Endothelial cell (in vitro differentiated cells): Measurements from ENCODE around the gene CUX1. TPM values are rescaled to one million over a fixed set of nuclear protein-coding genes. Genes with fewer than 3 reads are reported as not detected.
A peak's percentile ranks its signal among the peaks of the same experiment; 100 is the strongest.

Experiments
- DNase-seq: peaks from one replicate; pipeline ENCODE4 v3.0.0; 2021; ENCODE audit warnings: low spot score
- H3K27ac Mint-ChIP-seq: one replicate; pipeline ENCODE4 v1.8.0; 2021; ENCODE audit warnings: mixed read lengths, inconsistent platforms; ENCODE audit not compliant: unreplicated experiment
- H3K27me3 Mint-ChIP-seq: one replicate; pipeline ENCODE4 v1.8.0; 2021; ENCODE audit warnings: mild to moderate bottlenecking, moderate library complexity, mixed read lengths, inconsistent platforms; ENCODE audit not compliant: unreplicated experiment
- H3K36me3 Mint-ChIP-seq: one replicate; pipeline ENCODE4 v1.8.0; 2021; ENCODE audit warnings: mild to moderate bottlenecking, low read depth, mixed read lengths, inconsistent platforms; ENCODE audit not compliant: unreplicated experiment
- H3K4me1 Mint-ChIP-seq: one replicate; pipeline ENCODE4 v1.8.0; 2021; ENCODE audit warnings: mild to moderate bottlenecking, mixed read lengths, inconsistent platforms; ENCODE audit not compliant: unreplicated experiment
- H3K4me3 Mint-ChIP-seq: one replicate; pipeline ENCODE4 v1.8.0; 2021; ENCODE audit warnings: mild to moderate bottlenecking, mixed read lengths, inconsistent platforms; ENCODE audit not compliant: unreplicated experiment
- H3K9me3 Mint-ChIP-seq: one replicate; pipeline ENCODE4 v1.8.0; 2021; ENCODE audit warnings: mixed read lengths, inconsistent platforms; ENCODE audit not compliant: unreplicated experiment
- CTCF ChIP-seq: fragments of 200-600 bp; sonication (generic); IDR thresholded peaks from one replicate; pipeline ENCODE4 v1.5.0; 2021; ENCODE audit warnings: antibody characterized with exemption; ENCODE audit not compliant: unreplicated experiment
- total RNA-seq: library from RNA; stranded (reverse); fragmentation: NEBNext Ultra II Directional; extraction: Animal tissue kit (Norgen Biotek cat#: 25700); gene quantifications from one replicate; pipeline ENCODE4 v1.2.1, GENCODE V29; 2021; ENCODE audit not compliant: unreplicated experiment

CUX1 gene
- total RNA-seq, 1 donor from 2014 or later, result 43.7 TPM

- no peaks in the 10 kb centered on the region for H3K9me3 Mint-ChIP-seq
- H3K36me3 Mint-ChIP-seq, result no peaks in the 10 kb centered on the region
- peaks cover 36% of the 10 kb centered on the region for H3K4me1 Mint-ChIP-seq
- no peak for TF ChIP-seq CTCF
- H3K27me3 Mint-ChIP-seq, result peaks cover 6% of the 10 kb centered on the region
- H3K4me3 Mint-ChIP-seq, result no peak overlapping the region
- no peak for DNase-seq
- no peak overlapping the region for H3K27ac Mint-ChIP-seq
These were observed 53.1 kb downstream of the CUX1 start for GRCh38 chr7:101870361-101871062.

DNA sequence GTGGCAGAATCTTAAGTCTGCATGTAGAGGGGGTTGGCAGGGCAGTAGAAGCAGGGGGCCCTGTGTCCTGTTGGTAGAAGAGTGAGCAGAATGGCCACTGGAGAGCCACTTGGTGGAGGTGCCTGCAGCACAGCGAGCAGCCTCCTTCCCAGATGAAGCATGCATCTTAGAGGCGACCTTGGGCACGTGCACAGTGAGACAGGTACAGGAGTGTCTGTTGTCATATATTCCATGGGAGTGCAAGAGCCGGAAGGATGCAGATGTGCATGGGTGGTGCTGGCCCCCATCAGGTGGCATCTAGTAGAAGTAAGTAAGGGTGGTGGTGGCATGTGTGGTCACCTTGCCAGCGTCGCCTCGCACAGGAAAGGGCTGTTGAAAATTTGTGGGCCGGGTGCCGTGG, 53.9 kb downstream of the CUX1 start:
- Mint-ChIP-seq H3K4me3 (no peak overlapping the region), H3K4me1 (peaks cover 36% of the 10 kb centered on the region), H3K27ac (no peak overlapping the region), H3K36me3 (no peaks in the 10 kb centered on the region), H3K9me3 (no peaks in the 10 kb centered on the region), H3K27me3 (peaks cover 6% of the 10 kb centered on the region)
- no peak for TF ChIP-seq CTCF
- DNase-seq, result no peak

- no peaks in the 10 kb centered on the region for H3K9me3 Mint-ChIP-seq
- H3K36me3 Mint-ChIP-seq, result no peaks in the 10 kb centered on the region
- H3K27me3 Mint-ChIP-seq, result peaks cover 2% of the 10 kb centered on the region
- peak overlapping the region; percentile 50 for H3K27ac Mint-ChIP-seq
- H3K4me3 Mint-ChIP-seq, result no peak overlapping the region
- H3K4me1 Mint-ChIP-seq, result peaks cover 29% of the 10 kb centered on the region
- DNase-seq, result no peak
- TF ChIP-seq CTCF, result no peak
These were observed 56.6 kb downstream of the CUX1 start for GRCh38 chr7:101874028-101874427.

- Mint-ChIP-seq H3K4me1 (peaks cover 27% of the 10 kb centered on the region), H3K27ac (no peak overlapping the region), H3K27me3 (peaks cover 4% of the 10 kb centered on the region), H3K36me3 (no peaks in the 10 kb centered on the region), H3K4me3 (no peak overlapping the region), H3K9me3 (no peaks in the 10 kb centered on the region)
- DNase-seq, result no peak
- no peak for TF ChIP-seq CTCF
These were observed 57.9 kb downstream of the CUX1 start for GRCh38 chr7:101875283-101875846.

DNA sequence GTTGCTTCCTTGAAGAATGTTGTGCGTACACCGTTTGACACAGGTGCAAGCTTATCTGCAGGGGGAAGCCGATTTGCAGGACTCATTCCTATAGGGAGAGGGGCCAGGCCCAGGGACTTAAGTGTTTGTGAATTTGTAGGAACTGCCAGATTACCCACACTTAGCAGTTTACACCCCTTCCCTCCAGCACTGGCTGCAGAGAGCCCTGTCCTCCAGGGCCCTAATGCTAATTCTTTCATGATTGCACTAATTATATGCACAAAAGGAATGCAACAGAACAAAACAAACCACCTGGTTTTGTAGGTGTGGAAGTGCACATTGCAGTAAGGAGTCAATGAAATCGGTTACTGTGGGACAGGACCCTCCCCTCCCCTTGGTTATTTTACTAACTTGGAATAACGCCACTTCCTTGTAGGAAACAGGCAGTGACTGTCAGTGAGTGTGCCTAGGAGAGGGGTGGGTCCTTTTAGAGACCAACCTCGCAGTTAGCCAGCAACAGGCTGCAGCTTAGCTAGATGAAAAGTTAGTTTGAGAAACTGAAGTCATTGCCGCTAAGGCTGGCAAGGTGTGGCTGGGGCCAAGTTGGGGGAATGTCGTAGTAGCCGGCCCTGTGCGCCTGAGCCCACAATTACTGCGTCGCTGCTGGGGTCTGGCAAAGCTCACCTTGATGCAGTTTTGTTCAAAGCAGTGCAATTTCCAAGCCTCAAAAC, 60.6 kb downstream of the CUX1 start:
- H3K4me3 Mint-ChIP-seq, result no peak overlapping the region
- peaks cover 30% of the 10 kb centered on the region for H3K4me1 Mint-ChIP-seq
- no peak for TF ChIP-seq CTCF
- H3K9me3 Mint-ChIP-seq, result no peaks in the 10 kb centered on the region
- DNase-seq, result no peak
- no peak overlapping the region for H3K27ac Mint-ChIP-seq
- H3K36me3 Mint-ChIP-seq, result no peaks in the 10 kb centered on the region
- peaks cover 2% of the 10 kb centered on the region for H3K27me3 Mint-ChIP-seq
